Measurements from ENCODE around the gene RTP5.

DNA sequence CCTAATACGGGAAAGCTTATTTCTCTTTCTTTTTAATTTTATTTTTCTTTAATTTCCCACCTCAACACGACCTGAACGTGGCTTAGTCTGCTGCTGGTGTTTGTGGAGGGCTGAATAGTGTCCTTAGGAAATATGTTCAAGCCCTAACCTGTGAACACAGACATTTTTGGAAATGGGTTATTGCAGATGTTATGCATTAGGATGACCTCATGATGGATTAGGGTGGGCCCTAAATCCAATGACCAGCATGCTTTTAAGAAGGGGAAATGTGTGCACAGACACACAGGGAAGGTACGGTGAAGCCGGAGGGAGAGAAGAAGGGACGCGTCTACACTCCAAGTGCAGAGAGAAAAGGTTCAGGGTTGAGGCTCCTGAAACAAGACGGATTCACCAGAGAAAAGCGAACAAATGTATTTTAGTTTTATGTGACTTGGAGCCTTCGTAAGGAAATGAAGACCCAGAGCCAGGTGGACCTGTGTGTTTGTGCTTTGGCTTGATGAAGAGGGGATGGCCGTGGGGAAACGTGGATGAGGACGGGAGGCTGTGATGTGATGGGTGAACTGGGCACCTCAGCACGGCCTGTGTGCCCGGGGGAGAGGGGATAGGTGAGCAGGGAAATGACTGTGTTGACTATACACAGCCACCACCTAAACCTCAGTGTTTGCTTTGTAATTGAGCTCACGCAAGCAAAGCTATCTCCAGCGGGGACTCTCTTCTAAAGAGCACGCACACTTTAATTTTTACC, 37.5 kb downstream of the RTP5 start:
- TF ChIP-seq, protein P1, sequence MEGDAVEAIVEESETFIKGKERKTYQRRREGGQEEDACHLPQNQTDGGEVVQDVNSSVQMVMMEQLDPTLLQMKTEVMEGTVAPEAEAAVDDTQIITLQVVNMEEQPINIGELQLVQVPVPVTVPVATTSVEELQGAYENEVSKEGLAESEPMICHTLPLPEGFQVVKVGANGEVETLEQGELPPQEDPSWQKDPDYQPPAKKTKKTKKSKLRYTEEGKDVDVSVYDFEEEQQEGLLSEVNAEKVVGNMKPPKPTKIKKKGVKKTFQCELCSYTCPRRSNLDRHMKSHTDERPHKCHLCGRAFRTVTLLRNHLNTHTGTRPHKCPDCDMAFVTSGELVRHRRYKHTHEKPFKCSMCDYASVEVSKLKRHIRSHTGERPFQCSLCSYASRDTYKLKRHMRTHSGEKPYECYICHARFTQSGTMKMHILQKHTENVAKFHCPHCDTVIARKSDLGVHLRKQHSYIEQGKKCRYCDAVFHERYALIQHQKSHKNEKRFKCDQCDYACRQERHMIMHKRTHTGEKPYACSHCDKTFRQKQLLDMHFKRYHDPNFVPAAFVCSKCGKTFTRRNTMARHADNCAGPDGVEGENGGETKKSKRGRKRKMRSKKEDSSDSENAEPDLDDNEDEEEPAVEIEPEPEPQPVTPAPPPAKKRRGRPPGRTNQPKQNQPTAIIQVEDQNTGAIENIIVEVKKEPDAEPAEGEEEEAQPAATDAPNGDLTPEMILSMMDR (IDR thresholded peaks at IDR 0.05), result no peak
- no peak for TF ChIP-seq POLR2A (IDR thresholded peaks at IDR 0.05)
